Parathyroid adenoma (tissue), 2 donors: ENCODE measurements around the gene ETS1.

Source experiments
- H2AFZ ChIP-seq: fragments of 300-600 bp; sonication (generic); one replicate; pipeline ENCODE4 v1.7.0; 2017; ENCODE audit warnings: antibody characterized with exemption, mild to moderate bottlenecking
- H3K27ac ChIP-seq: fragments of 300-600 bp; sonication (generic); one replicate; pipeline ENCODE4 v1.7.0; 2017
- H3K27me3 ChIP-seq: fragments of 300-600 bp; sonication (generic); one replicate; pipeline ENCODE4 v1.7.0; 2017; ENCODE audit warnings: low read length; ENCODE audit not compliant: control insufficient read depth, insufficient read depth
- H3K36me3 ChIP-seq: fragments of 300-600 bp; sonication (generic); one replicate; pipeline ENCODE4 v1.7.0; 2017; ENCODE audit warnings: low read length; ENCODE audit not compliant: control insufficient read depth, insufficient read depth
- H3K4me1 ChIP-seq: fragments of 300-600 bp; sonication (generic); one replicate; pipeline ENCODE4 v1.7.0; 2017; ENCODE audit warnings: control low read depth
- H3K4me2 ChIP-seq: fragments of 300-600 bp; sonication (generic); one replicate; pipeline ENCODE4 v1.7.0; 2017; ENCODE audit warnings: low read length
- H3K4me3 ChIP-seq: fragments of 300-600 bp; sonication (generic); one replicate; pipeline ENCODE4 v1.7.0; 2017; ENCODE audit warnings: low read depth, low read length
- H3K79me2 ChIP-seq: fragments of 300-600 bp; sonication (generic); one replicate; pipeline ENCODE4 v1.7.0; 2017; ENCODE audit warnings: control low read depth
- H3K9ac ChIP-seq: fragments of 300-600 bp; sonication (generic); one replicate; pipeline ENCODE4 v1.7.0; 2017; ENCODE audit warnings: mild to moderate bottlenecking
- H3K9me3 ChIP-seq: fragments of 300-600 bp; sonication (generic); one replicate; pipeline ENCODE4 v1.7.0; 2017; ENCODE audit warnings: low read length; ENCODE audit not compliant: control insufficient read depth
- CTCF ChIP-seq: fragments of 300-600 bp; sonication (generic); IDR thresholded peaks from one replicate; pipeline ENCODE4 v1.7.0; 2017; ENCODE audit warnings: antibody characterized with exemption, mild to moderate bottlenecking
- donor health status: primary hyperparathyroidism.

ETS1 gene

GRCh38 chr11:128421577-128422330 is 165.6 kb downstream of the ETS1 start:
- Histone ChIP-seq H3K27me3 (no peaks in the 10 kb centered on the region), H3K4me2 (no peak overlapping the region), H3K36me3 (no peaks in the 10 kb centered on the region), H3K79me2 (no peaks in the 10 kb centered on the region), H2AFZ (no peak overlapping the region), H3K4me3 (no peak overlapping the region), H3K9ac (no peak overlapping the region), H3K4me1 (no peaks in the 10 kb centered on the region), H3K9me3 (no peaks in the 10 kb centered on the region), H3K27ac (no peak overlapping the region)
- no peak for TF ChIP-seq CTCF

GRCh38 chr11:128420951-128421350 is 166.4 kb downstream of the ETS1 start:
- H3K27ac ChIP-seq = no peak overlapping the region
- H3K4me1 ChIP-seq = no peaks in the 10 kb centered on the region
- no peak for TF ChIP-seq CTCF
- H2AFZ ChIP-seq = no peak overlapping the region
- H3K4me2 ChIP-seq = no peak overlapping the region
- H3K27me3 ChIP-seq = no peaks in the 10 kb centered on the region
- H3K36me3 ChIP-seq = no peaks in the 10 kb centered on the region
- H3K9ac ChIP-seq = no peak overlapping the region
- H3K79me2 ChIP-seq = no peaks in the 10 kb centered on the region
- no peaks in the 10 kb centered on the region for H3K9me3 ChIP-seq
- H3K4me3 ChIP-seq = no peak overlapping the region

GRCh38 chr11:128420265-128420664 is 167.1 kb downstream of the ETS1 start:
- Histone ChIP-seq H3K36me3 (no peaks in the 10 kb centered on the region), H3K27ac (no peak overlapping the region), H3K9me3 (no peaks in the 10 kb centered on the region), H3K79me2 (no peaks in the 10 kb centered on the region), H3K4me1 (no peaks in the 10 kb centered on the region), H3K27me3 (no peaks in the 10 kb centered on the region), H3K9ac (no peak overlapping the region), H3K4me3 (no peak overlapping the region), H2AFZ (no peak overlapping the region), H3K4me2 (no peak overlapping the region)
- no peak for TF ChIP-seq CTCF

GRCh38 chr11:128419012-128419767 is 168.2 kb downstream of the ETS1 start:
- H3K9ac ChIP-seq = no peak overlapping the region
- TF ChIP-seq CTCF = no peak
- no peaks in the 10 kb centered on the region for H3K27me3 ChIP-seq
- H3K36me3 ChIP-seq = no peaks in the 10 kb centered on the region
- H3K27ac ChIP-seq = no peak overlapping the region
- H3K4me2 ChIP-seq = no peak overlapping the region
- H3K79me2 ChIP-seq = no peaks in the 10 kb centered on the region
- no peaks in the 10 kb centered on the region for H3K9me3 ChIP-seq
- H2AFZ ChIP-seq = no peak overlapping the region
- no peaks in the 10 kb centered on the region for H3K4me1 ChIP-seq
- H3K4me3 ChIP-seq = no peak overlapping the region
